Measurements from ENCODE around the gene DUSP16.
"Not testable (repeated sequence)": the region's sequence is repeated elsewhere in the genome, so short reads cannot be mapped to it uniquely, and the experiment has no call there.

The DUSP16 gene

DNA sequence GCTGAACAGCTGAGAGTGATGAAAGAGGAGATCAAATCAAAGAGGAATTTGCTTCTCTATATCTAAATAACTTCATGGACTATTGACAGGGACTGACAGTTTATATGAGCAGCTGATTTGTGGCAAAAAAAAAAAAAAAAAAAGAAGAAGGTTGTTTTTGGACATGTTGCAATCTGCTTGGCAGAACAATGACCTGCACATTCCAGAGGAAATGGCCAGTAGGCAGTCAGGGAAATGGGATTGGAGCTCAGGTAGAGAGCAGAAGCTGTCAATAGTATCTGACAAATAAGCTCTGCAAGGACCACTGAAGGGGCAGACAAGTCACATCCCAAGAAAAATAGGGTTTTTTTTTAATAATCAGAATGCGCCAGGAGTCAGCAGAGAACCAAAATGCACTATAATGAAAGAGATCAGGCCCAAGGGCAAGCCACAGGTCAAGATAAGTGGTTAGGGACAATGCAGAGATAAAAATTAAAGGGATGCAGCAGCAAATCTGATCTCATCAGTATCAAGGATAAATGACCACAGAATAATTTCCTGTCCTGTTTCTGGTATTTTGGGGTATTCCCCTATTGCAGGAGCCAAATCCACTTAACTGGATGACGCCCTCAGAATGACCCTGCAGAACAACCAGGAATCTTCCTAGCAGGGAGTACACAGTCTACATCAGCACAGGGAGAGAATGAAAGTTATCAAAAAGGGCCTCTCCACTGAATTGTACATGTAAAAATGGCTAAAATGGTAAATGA lies 22.6 kb upstream of the DUSP16 start:
- DNase-seq (ENCODE audit: low spot score): no peak

DNA sequence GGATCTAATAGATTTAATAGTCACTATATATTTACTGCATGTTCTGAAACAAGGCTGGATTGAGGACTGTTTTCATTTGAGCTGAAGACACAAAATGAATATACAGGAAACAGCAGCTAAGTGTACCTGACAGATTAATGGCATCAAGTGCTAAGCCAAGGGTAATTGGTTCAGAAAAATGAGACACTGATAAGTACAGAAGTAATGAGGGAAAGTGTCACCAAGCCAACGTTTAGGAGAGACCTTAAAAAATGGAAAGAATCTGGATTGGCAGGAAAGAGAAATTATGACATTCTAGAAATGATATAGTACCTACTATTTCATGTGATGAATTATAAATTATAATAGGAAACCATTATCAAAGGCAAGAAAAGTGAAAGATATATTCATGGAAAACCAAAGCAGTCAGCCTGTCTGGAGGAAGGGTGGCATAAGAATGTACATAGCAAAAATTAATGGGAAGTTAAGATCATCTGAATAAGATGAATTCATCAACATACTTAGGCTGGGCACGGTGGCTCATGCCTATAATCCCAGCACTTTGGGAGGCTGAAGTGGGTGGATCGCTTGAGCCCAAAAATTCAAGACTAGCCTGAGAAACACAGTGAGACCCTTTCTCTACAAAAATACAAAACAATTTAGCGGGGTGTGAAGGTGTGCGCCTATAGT lies 21.0 kb upstream of the DUSP16 start:
- DNase-seq (ENCODE audit: low spot score): no peak

DNA sequence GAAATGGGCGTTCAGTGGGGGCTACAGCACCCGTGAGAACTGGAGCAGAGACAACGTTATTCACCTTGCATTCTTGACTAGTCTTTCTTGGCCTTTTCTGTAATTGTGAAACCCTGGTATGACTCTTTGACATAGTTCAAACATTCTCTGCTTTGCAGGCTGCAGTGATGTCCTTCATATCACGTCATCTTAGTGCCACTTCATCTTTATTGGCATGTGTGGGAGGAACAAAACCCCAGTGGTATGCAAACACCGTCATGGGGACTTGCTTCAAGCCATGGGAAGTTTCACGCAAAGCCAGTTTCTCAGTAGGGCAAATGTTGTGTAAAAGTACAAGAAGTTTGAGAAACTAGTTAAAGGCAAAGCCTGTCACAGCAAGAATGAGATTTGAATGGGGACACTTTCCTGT lies 20.2 kb upstream of the DUSP16 start:
- DNase-seq (ENCODE audit: low spot score): no peak

DNA sequence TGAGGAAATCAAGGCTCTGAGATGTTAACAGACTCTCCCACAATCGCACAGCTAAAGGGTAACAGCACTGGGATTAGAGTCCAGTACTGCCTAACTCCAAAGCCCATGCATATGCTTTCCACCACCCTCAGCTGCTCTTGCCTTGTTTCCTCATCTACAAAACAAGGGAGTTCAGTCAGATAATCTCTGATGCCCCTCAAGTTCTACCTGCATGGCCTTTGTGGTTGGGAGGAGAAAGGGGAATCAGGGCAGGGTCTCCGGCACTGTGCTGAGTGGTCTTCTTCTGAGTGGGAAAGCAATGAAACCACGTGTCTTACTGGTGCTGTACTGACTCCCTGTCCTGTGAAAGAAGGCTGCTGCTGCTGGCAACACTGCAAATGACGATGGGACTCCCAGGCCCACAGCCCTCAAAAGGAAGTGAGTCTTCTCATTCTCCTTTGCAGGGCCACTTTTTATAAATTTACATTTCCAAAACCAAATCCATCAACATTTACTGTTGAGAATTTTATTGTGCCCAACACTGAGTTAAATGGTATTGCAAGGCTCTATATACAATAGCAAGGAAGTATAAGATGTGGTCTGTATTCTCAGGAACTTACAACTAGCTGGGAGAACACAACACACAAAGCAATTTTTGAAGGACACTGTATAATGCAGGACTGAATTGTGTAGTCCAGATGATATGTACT lies 19.7 kb upstream of the DUSP16 start:
- DNase-seq (ENCODE audit: low spot score): no peak

DNA sequence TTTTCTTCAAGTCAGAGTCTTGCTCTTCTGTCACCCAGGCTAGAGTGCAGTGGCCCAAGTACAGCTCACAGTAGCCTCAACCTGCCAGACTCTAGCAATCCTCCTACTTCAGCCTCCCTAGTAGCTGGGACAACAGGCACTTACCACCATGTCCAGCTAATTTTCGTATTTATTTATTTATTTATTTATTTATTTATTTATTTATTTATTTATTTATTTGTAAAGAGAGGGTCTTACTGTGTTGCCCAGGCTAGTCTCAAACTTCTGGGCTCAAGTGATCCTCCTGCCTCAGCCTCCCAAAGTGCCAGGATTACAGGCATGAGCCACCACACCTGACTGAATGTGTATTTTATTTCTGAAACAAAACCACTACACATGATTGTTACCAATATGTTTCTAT lies 18.1 kb upstream of the DUSP16 start:
- DNase-seq (ENCODE audit: low spot score): not testable (repeated sequence)

DNA sequence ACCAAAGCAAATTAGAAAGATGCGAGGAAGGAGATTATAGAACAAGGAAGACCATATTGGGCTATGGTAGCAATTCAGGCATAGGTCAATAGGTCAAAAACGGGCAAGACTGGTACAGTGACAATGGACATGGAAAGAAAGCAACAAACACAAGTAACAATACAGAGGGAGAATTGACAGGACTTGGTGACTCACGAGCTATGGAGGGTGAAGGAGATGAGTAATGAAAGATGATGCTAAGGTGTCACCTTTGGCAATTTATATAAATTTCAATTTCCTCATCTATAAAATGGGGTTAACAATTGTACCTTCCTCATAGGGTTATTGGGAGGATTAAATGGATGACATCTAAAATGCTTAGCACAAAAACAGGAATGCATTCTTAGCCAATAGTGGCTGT lies 15.1 kb upstream of the DUSP16 start:
- DNase-seq (ENCODE audit: low spot score): no peak

DNA sequence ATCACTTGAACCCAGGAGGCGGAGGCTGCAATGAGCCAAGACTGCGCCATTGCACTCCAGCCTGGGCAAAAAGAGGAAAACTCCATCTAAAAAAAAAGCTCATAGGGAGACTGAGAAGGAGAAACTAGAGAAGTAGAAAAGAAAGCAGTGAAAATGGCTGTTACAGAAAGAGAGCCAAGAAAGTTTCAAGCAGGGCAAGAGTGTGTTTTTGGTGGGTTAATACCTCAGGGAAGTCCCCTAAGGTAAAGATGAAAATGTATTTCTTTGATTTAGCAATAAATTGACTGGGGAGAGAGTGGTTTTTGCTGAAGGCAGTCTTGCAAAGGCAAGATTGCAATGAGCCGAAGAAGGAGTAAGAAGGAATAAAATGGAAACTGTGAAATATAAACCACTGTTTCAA lies 10.0 kb upstream of the DUSP16 start:
- DNase-seq (ENCODE audit: low spot score): no peak

DNA sequence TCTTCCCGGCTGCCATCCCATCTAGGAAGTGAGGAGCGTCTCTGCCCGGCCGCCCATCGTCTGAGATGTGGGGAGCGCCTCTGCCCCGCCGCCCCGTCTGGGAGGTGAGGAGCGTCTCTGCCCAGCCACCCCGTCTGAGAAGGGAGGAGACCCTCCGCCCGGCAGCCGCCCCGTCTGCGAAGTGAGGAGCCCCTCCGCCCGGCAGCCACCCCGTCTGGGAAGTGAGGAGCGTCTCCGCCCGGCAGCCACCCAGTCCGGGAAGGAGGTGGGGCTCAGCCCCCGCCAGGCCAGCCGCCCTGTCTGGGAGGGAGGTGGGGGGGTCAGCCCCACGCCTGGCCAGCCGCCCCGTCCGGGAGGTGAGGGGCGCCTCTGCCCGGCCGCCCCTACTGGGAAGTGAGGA lies 3.3 kb upstream of the DUSP16 start:
- not testable (repeated sequence) for DNase-seq (ENCODE audit: low spot score)

DNA sequence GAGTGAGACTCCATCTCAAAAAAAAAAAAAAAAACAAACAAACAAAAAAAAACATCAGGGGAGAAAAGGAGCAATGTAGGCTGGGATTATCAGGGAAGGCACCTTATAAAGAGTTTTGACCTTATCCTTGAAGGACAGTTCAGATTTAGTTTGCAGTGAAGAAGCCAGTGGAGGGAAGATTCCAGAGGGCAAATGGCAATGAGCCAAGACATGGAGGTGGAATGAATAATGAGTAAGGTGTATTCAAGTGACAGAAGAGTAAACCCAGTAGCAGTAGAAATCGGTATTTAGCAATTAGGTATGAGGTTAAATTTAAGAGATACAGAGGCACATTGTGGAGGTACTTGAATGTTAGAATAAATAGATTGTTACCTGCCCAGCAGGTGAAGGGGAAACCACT lies 2.2 kb upstream of the DUSP16 start:
- DNase-seq (ENCODE audit: low spot score): no peak

DNA sequence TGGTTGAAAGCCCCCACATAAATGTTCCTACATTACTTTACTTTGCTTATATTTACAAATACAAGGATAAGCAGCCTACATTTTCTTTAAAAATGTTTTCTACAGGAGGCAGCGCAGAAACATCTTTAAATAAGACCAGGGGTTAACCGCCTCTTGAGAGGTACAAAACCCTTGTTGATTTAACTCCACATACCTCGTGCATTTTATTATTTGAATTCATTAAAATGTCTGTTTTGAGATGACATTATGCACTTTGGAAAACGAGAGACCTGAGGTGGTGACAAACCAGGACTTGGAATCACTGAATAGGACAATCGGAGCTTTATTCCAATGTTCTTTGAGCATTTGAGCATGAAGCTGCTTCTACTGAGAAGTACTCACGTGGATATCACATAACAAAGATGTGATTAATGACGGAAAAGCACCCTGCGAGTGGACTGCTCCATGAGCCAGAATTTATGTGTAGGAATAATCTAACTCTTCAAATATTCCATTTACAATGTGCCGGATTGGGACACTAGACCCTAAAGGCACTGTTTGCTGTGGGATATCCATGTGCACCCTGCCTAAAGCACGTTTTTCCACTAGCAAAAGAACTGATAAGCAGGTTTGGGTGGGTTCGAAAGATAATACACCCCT lies 746 bp upstream of the DUSP16 start:
- DNase-seq (ENCODE audit: low spot score): no peak

DNA sequence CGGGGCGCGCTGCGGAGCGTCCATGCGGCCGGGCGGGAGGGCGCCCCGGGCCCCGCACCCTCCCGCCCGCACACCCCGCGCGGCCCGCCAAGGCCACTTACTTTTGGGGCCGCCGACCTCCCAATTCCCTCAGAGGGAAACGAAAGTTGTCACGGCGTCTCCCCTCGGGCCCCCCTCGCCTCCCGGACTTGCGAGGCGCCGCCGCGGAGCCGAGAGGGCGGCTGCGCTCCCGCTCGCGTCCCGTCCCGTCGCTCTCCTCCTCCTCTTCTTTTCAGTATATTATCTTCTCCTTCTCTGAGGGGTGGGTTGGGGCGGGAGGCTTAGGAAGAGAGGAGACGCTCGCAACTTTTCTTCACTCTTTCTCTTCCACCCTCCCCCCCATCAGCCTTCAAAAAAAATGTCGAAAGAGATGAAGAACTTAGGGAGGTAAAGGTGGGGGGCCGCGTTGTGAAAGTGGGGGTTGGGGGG lies 613 bp downstream of the DUSP16 start:
- peak; percentile 75 for DNase-seq (ENCODE audit: low spot score)

DNA sequence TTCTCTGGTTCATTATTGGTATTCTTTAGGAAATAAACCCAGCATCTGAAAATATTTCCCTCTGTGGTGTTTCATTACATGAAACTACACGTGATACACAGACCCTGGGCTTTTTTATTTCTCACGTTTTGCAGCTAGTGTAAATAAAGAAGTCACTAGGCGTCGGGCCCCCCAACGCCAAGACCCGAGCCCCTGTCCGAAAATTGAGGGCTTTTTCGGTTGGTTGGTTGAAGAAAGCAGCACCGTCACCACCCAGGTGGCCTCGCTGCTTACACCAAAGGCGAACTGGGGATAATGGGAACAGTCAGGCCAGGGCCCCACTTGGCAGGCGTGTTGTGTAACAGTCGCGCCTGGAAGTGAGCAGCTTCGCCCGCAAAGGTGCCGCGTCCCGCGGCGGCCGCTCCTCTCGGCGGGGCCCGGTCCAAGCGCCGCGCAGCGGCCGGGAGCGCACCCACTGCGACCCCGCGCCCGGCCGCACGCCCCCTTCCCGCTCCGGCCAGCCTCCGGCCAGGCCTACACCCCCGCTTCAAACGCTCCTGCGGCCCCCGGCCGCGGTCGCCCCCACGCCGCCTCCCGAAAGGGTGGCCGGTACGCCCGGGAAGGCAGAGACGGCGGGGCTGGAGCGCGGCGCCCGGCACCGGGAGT lies 1.2 kb downstream of the DUSP16 start:
- peak; percentile 79 for DNase-seq (ENCODE audit: low spot score)

DNA sequence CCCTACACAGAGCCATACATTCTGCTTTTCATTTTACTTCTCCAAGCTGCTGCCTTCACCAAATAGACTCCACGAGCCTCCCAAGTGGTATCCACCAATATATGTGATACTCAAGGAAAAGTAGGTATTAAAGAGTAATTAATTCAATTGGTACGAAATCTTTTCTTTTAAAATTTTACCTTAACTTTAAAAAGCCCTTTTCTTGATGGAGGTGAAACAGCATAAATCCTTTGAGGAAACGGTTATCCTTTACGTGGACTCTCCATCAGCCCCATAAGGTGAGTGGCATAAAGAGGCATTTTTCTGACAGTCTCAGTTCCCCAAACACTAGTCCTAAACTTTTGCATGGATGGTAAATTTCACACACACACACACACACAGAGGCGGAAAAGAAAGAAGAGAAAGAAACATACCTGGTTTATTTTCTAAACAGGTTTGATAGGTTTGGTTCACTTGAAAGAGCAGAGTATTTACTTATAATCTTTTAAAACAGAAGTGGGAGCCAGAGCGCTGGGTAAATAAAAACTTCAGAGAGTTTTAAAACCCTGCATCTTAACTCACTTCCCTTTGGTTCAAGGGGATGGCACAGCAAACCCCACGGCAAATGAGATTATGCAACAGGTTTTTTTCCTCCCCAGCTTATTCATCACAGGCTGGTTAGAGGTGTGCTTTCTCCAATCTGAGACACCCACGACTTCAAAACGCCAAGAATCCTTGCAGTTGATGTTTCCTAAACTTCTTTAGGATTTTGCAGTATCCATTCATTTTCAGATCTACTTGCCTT lies 1.9 kb downstream of the DUSP16 start:
- DNase-seq (ENCODE audit: low spot score): no peak

DNA sequence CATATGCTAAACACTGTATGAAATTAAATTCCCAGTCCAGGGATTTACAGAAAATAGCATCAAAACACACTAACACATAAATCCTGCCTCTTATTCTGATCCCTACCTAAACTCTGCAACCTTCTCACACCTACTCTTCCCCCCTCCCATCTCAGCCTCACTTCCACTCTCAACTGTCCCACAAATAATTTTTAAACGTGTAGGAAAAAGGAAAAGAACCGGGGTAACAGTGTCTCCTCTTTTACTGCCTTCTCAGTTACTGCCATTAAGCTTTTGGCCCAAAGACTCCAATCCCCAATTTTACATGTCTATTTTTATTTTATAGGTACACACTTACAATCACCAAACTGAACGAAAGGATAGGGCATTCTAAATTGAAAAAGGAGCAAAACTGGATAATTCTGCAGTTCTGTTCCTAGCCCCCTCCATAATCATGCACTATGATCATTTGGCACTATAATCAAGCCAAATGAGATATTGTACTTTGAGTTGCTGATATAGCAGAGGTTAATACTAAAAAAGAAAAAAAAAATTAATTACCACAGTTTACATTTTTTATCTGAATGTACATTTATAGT lies 2.9 kb downstream of the DUSP16 start:
- DNase-seq (ENCODE audit: low spot score): no peak

DNA sequence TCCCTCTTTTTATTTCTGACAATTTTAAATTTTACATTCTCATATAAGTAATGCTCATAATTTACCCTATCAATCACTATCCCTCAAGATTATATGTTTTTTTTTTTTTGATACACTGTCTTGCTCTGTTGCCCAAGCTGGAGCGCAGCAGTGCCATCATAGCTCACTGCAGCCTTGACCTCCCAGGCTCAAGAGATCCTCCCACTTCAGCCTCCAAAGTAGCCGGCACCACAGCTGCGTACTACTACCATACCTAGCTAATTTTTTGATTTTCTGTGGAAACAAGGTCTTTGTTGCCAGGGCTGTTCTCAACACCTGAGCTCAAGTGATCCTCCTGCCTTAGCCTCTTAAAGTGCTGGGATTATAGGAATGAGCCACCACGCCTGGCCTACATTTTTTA lies 4.4 kb downstream of the DUSP16 start:
- DNase-seq (ENCODE audit: low spot score): no peak

DNA sequence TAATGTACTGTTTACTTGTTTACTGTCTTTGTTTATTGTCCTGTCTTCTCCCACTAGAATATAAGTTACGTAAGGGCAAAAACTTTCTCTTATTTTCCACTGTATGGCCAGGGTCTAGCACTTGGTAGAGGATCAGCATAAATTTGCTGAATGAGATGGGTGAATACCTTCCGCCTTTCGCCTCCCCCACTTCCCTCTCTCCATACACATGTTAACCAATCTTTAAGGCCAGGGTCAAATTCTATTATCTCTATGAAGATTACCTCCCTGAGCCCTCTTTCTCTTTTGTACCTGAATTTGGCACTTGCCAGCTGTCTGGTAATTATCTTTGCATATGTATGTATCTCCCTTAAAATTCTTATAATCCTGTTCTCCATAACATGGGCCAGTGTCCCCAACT lies 4.9 kb downstream of the DUSP16 start:
- DNase-seq (ENCODE audit: low spot score): no peak

DNA sequence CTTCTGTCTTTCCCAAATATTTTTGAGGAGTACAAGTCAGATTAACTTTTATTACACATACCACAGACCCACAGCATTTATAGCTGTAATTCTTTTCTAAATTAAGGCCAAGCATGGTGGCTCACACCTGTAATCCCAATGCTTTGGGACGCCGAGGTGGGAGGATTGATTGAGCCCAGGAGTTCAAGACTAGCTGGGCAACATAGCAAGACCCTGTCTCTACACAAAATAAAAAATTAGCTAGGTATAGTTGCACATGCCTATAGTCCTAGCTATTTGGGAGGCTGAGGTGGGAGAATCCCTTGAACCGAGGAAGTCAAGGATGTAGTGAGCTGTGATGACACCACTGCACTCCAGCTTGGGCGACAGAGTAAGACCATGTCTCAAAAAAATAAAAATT lies 7.0 kb downstream of the DUSP16 start:
- no peak for DNase-seq (ENCODE audit: low spot score)

DNA sequence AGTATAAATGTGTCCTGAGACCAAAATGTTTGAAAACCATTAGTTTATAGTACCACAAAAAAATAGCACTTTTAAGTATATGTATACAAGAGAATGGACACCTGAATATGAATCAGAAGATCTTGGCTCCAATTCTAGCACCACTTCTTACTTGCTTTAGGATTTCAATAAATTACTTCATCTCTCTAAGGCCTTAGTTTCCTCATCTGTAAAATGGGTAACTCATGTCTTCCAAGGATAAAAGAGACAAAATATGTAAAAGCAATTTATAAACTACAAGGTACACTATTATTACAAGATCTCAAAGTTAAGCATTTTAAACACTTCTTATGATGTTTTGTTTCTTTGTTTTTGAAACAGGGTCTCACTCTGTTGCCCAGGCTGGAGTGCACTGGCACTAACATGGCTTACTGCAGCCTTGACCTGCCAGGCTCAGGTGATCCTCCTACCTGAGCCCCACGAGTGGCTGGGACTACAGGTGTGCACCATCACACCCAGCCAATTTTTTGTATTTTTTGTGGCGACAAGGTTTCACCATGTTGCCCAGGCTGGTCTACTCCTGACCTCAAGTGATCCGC lies 9.4 kb downstream of the DUSP16 start:
- DNase-seq (ENCODE audit: low spot score): no peak

DNA sequence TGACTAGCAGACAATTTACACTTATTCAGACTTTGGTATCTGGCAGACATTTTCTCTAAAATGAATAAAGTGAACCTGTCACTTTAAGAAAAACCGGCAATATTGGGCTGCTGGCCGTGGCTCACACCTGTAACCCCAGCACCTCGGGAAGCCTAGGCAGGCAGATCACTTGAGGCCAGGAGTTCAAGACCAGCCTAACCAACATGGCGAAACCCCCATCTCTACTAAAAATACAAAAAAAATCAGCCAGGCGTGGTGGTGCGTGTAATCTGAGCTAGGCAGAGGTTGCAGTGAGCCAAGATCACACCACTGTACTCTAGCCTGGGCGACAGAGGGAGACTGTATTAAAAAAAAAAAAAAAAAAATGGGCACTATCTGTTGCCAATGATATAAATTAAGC lies 11.5 kb downstream of the DUSP16 start:
- no peak for DNase-seq (ENCODE audit: low spot score)

DNA sequence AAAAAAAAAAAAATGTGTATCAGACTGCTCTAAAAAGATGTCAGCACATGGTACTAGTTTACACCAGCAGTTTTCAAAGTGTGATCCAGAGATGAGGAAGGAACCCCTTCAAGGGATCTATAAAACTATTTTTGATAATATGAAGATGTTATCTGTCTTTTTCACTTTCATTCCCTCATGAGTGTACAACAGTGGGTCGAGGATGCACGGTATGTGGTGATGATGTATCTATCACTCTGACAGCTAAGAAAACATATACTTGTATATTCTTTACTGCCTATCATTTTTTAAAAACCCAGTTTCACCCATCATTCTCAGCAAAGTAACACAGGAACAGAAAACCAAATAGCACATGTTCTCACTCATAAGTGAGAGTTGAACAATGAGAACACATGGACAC lies 12.4 kb downstream of the DUSP16 start:
- no peak for DNase-seq (ENCODE audit: low spot score)

DNA sequence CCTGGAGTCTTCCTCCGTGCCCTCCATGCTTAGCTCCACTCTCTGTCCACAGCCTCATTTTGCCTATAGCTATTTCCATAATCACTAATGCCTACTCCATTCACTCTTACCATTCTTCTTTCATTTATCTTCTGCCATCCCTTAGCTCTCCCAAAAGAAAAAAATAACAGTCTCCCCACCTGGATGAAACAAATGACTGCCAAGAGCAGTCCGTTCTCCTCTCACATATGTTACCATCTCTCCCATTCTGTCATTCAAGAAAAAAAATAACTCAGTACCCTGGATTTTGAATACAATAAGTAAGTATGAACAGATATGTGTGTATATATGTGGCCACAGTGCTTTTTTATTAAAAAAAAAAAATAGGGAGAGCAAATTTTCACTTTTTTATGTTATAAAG lies 13.2 kb downstream of the DUSP16 start:
- DNase-seq (ENCODE audit: low spot score): no peak

All from left forelimb (tissue), 1 donor.